ENCODE data around the gene ZNF302.
"Not testable (repeated sequence)": the region's sequence is repeated elsewhere in the genome, so short reads cannot be mapped to it uniquely, and the experiment has no call there.

ZNF302 gene

GRCh38 chr19:34673590-34673989, 3.9 kb upstream of the ZNF302 start:
- DNase-seq, result no peak

- DNase-seq, result no peak
Observed at GRCh38 chr19:34675250-34675649, 2.2 kb upstream of the ZNF302 start.

GRCh38 chr19:34675919-34676318, 1.6 kb upstream of the ZNF302 start:
- DNase-seq, result no peak

GRCh38 chr19:34676697-34677385, 637 bp upstream of the ZNF302 start, which contains the start of gene SCGB2B2:
TSS of gene SCGB2B2 (minus strand) at chr19:34677159. CDS start at chr19:34594563, 82,596 bp downstream.
- no peak for DNase-seq

- no peak for DNase-seq
Observed at GRCh38 chr19:34678085-34678412, 571 bp downstream of the ZNF302 start.

GRCh38 chr19:34678421-34678820, 943 bp downstream of the ZNF302 start:
- no peak for DNase-seq

GRCh38 chr19:34681478-34681877, 4.0 kb downstream of the ZNF302 start:
- DNase-seq, result no peak

- DNase-seq, result not testable (repeated sequence)
Observed at GRCh38 chr19:34685266-34685665, 7.8 kb downstream of the ZNF302 start.

- DNase-seq, result no peak
Observed at GRCh38 chr19:34686455-34686854, 9.0 kb downstream of the ZNF302 start.

- no peak for DNase-seq
Observed at GRCh38 chr19:34687348-34687747, 9.9 kb downstream of the ZNF302 start.

GRCh38 chr19:34688592-34688991, 11.1 kb downstream of the ZNF302 start:
- DNase-seq, result no peak

- no peak for DNase-seq
Observed at GRCh38 chr19:34690372-34690771, 12.9 kb downstream of the ZNF302 start.

- DNase-seq, result no peak
Observed at GRCh38 chr19:34692549-34692948, 15.1 kb downstream of the ZNF302 start.

- no peak for DNase-seq
Observed at GRCh38 chr19:34707661-34708060, 30.2 kb downstream of the ZNF302 start.

GRCh38 chr19:34711890-34712289, 34.4 kb downstream of the ZNF302 start:
- DNase-seq, result no peak

GRCh38 chr19:34712395-34713261, 35.1 kb downstream of the ZNF302 start:
- DNase-seq, result no peak

GRCh38 chr19:34713262-34713637, 35.8 kb downstream of the ZNF302 start:
- no peak for DNase-seq

GRCh38 chr19:34715357-34715756, 37.9 kb downstream of the ZNF302 start:
- no peak for DNase-seq

GRCh38 chr19:34722353-34722752, 44.9 kb downstream of the ZNF302 start:
- no peak for DNase-seq

- DNase-seq, result no peak
Observed at GRCh38 chr19:34725400-34725799, 47.9 kb downstream of the ZNF302 start.

GRCh38 chr19:34731019-34731829, 53.7 kb downstream of the ZNF302 start:
- DNase-seq, result no peak

- DNase-seq, result no peak
Observed at GRCh38 chr19:34731964-34732363, 54.5 kb downstream of the ZNF302 start.

GRCh38 chr19:34732612-34733211, 55.2 kb downstream of the ZNF302 start:
- no peak for DNase-seq
